NCI-H1092 (cell line): ENCODE measurements around the gene GAB2.
"Not testable (repeated sequence)": the region's sequence is repeated elsewhere in the genome, so short reads cannot be mapped to it uniquely, and the experiment has no call there.

ENCODE experiments used
- DNase-seq: peaks from one replicate; lab custom pipeline; 2025; lab: John Stamatoyannopoulos, UW

GAB2 gene, protein sequence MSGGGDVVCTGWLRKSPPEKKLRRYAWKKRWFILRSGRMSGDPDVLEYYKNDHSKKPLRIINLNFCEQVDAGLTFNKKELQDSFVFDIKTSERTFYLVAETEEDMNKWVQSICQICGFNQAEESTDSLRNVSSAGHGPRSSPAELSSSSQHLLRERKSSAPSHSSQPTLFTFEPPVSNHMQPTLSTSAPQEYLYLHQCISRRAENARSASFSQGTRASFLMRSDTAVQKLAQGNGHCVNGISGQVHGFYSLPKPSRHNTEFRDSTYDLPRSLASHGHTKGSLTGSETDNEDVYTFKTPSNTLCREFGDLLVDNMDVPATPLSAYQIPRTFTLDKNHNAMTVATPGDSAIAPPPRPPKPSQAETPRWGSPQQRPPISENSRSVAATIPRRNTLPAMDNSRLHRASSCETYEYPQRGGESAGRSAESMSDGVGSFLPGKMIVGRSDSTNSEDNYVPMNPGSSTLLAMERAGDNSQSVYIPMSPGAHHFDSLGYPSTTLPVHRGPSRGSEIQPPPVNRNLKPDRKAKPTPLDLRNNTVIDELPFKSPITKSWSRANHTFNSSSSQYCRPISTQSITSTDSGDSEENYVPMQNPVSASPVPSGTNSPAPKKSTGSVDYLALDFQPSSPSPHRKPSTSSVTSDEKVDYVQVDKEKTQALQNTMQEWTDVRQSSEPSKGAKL

DNA sequence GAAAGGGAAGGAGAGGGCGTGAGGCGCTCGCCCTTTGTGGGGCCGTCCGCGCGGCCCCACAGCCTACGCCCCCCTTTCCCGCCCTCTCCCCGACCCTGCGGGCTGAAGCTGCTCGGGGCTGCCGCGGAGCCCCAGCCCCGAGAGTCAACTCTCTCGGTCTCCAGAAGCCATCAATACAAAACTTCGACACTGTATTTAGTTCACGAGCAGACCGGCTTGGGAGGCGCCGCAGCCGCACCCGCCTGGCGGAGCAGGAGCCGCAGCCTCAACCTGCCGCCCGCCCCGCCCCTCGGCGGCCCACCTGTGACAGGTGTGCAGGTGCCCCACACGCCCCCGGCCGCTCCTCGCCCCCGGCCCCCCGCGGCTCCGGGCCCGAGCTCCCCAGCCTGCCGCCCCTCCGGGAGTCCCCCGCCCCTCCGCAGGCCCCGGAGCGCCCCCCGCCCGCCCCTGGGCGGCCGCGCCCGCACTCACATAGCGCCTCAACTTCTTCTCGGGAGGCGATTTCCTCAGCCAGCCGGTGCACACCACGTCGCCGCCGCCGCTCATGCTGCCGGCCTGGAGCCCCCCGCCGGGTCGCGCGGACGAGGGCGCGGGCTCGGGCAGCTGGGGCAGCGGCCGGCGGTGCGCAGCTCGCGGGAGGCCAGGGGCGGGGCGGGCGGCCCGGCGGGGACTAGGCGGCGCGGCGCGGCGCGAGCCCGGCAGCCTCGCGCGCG is at the start of gene GAB2:
GAB2 (minus strand) TSS at position 646 of the 713 bp plus-strand sequence; CDS start at position 546, 100 bp downstream.
- no peak for DNase-seq

GRCh38 chr11:78467370-78467769 is 49.8 kb upstream of the GAB2 start:
- no peak for DNase-seq

DNA sequence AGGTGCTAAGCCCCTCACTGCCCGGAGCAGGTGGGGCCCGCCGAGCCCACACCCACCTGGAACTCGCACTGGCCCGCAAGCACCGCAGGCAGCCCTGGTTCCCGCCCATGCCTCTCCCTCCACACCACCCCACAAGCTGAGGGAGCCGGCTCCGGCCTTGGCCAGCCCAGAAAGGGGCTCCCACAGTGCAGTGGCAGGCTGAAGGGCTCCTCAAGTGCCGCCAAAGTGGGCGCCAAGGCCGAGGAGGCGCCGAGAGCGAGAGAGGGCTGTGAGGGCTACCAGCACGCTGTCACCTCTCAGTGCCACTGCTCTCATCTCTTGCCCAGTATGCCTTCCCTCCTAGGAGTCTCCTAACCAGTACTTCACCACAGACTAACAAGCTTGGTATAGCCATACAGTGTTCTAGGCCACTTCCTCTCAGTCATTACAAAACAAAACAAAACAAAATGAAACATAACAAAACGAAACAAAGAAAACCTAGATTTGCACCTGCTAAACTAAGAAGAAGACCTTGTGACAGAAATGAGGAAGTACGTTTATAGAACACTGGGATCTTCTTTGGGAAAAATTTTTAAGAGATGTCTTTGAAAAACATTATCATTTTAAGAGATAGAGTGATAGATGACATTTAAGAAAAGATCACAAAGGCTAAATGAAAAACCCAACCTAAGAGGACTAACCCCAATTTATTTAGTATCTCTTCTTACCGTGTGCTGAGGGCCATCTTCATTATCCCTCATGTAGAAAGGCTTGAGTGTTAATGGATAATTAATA is 47.7 kb upstream of the GAB2 start:
- DNase-seq = no peak

DNA sequence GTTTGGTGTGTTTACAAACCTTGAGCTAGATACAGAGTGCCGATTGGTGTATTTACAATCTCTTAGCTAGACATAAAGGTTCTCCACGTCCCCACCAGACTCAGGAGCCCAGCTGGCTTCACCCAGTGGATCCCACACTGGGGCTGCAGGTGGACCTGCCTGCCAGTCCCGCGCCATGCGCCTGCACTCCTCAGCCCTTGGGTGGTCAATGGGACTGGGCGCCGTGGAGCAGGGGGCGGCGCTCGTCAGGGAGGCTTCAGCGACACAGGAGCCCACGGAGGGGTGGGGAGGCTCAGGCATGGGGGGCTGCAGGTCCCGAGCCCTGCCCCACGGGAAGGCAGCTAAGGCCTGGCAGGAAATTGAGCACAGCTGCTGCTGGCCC is 47.2 kb upstream of the GAB2 start:
- not testable (repeated sequence) for DNase-seq

DNA sequence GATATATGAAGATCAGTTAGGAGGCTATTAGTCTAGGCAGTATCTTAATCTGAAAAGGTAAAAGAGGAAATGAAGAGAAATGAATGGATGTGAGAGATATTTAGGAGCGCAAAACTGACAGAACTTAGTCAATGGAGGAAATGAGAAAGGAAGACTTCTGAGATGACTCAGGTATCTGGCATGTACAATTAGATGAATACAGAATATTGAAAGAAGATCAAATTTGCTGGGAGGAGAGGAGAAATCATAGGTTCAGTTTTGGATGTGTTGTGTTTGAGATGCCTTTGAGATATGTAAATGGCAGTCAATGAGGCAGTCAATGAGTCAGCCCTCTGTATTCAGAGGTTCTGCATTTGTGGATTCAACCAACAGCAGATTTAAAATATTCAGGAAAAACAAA is 42.9 kb upstream of the GAB2 start:
- DNase-seq = no peak

GRCh38 chr11:78459738-78460137 is 42.1 kb upstream of the GAB2 start:
- no peak for DNase-seq

DNA sequence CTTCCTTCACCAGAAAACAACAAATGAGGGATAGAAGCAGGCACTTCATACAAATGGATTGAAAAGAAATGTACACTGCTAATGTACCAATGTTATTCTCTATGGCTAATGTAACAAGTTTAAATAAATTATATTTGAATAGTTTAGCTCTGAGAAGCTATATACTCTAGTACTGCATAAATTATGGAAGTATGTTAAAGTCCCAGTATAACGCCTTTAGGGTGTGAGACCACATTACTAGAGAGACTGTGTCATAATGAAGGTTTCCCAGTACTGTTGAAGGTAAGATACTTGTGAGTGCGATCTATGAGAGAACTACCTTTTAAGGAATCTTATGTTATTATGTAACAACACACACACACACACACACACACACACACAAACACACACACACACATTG is 39.8 kb upstream of the GAB2 start:
- DNase-seq = no peak

GRCh38 chr11:78453140-78453935 is 35.7 kb upstream of the GAB2 start:
- no peak for DNase-seq

DNA sequence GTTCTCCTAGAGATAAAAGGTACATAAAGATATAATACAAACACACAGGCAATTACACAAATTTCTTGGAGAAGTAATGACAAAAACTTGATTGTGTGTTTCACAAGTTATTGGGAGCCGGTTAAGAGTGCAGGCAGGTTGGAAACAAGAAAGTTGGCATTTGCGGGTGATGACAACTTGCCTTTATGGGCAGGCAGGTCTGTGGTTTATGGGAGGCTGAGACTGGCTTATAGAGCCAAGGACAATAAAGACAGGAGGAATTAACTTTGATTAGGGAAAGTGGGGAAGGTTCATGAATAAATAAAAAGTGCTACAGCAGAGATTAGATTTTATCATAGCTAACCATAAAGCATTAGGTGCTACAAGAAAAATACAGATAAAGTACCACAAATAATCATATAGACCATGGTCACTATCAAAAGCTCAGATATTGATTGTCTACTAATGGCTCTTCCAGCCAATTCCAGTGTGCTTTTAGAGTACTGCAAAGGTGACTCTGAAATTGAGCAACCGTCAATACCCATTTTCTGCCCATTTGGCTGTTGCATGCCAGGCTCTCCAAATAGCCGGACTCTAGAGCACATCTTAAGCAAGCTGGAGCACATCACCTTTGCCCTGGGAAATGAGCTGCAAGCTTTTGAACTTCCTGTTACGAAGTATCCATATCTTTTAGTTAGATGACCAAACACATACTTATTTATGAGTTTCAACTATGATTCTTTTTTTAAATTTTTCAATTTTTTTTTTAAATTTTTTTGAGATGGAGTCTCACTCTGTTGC is 33.9 kb upstream of the GAB2 start:
- no peak for DNase-seq

- DNase-seq = no peak
Observed at GRCh38 chr11:78450866-78451265, 33.2 kb upstream of the GAB2 start.

- no peak for DNase-seq
Observed at GRCh38 chr11:78449866-78450265, 32.2 kb upstream of the GAB2 start.

DNA sequence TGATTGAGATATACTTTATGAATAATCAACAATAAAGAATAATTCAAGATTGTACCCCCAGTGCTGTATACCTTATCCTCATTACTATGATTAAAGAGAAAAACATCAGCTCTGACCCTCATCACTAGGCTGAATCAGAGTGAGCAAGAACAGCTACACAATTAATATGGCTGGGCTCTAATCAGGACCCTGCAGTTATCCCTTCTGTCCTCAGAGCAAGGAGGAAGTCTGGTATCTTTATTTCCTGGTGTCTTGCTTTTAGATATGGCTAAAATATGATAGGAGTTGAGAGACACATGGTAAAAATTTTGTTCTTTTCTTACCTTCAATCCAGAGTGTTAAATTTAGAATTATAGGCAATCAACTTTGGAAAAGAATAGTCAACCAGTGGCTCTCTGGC is 28.6 kb upstream of the GAB2 start:
- no peak for DNase-seq

DNA sequence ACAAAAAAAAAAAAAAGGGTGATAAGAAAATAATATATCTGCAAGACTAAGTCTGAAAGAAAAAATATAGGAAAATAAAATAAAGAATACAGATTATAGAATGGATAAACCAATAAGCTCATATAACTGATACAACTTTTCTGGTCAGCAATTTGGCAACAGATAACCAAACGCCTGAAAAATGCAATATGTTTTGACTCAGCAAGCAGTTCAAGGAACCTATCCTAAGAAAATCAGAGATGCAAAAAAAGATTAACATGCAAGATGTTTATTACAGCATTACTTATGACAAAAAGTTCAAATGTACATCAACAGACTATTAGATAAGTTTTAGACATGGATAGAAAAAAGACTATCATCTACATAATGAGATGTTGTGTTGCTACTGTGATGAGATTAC is 27.1 kb upstream of the GAB2 start:
- DNase-seq = no peak

DNA sequence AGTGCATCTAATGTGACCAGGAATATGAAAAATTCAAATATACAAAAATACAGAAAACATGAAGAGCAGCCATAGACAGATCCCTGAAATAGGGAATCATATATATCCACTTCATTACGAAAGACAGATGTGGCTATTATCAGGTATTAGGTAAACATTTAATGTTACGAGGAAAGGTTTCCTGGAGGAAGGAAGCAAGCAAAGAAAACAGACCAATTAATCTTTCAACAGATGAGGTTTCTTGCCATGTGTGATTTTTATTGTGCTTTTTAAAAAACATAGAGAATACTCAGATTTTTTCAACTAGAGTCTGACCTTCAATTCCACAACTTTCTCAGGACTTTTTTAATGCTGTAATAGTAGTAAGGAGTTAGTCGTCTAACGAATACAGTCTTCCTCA is 24.3 kb upstream of the GAB2 start:
- no peak for DNase-seq

- DNase-seq = no peak
Observed at GRCh38 chr11:78438298-78438975, 20.8 kb upstream of the GAB2 start.

DNA sequence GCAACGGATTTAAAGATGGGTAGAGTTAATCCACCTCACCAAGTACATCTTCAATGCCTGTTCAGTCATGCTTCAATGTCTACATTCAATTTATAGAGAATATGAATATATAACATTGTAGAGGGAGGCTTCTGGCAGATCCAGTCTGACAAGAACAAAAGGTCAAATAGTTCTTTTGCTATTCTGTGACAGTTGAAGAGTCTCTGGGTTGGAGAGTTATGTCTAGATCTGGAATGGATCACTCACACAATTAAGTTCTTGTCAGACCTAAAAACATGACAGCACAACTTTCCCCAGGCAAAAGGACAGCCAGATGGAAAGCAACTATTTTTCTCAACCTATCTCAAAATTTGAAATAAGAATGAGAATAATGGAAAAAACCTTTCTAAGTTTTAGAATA is 15.3 kb upstream of the GAB2 start:
- no peak for DNase-seq

DNA sequence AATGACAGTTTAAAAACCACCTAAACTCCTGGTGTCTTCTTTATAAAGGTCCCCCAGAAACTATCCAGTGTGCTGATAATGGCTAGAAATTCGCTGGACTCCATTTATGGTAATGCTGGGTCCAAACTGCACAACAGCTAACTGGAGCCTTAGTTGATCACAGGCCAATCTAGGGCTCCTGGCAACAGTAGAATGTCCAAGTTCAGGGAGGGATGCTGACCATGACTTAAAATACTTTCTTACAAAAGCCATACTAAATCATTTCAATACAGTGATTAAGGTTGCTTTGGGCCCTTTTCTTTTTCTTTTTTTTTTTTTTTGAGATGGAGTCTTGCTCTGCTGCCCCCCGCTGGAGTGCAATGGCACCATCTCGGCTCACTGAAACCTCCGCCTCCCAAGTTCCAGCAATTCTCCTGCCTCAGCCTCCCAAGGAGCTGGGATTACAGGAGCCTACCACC is 14.5 kb upstream of the GAB2 start:
- DNase-seq = no peak

GRCh38 chr11:78429660-78430059 is 12.0 kb upstream of the GAB2 start:
- no peak for DNase-seq

- no peak for DNase-seq
Observed at GRCh38 chr11:78429209-78429608, 11.6 kb upstream of the GAB2 start.

DNA sequence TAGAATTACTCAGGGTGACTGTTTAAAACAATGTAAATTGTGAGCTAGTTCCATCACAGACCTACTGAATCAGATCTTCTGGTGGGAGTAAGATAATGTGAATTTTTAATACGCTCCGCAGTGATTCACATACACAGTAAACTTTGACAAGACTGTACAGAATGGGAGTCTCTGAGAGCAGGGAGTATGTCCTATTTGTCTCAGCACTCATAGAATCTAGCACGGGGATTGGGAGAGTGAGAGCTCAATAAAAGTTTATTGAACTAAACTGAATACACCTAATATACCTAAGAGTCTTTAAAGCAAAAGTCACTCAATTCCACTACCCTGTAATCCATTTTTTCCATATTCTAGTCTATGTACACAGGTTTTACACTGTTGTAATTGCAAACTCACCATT is 11.2 kb upstream of the GAB2 start:
- DNase-seq = no peak
